Caco-2 (cell line): Measurements from ENCODE around the gene NEDD4L. TPM values are rescaled to one million over a fixed set of nuclear protein-coding genes. Genes with fewer than 3 reads are reported as not detected.
A peak's percentile ranks its signal among the peaks of the same experiment; 100 is the strongest.

Experiments
- BruUV-seq: library from RNA; stranded (reverse); fragments of 400-500 nt; replicated peaks from 2 replicates; lab custom pipeline; 2021; lab: Mats Ljungman, UMichigan
- CTCF ChIA-PET: fragments of 300-600 bp; sonication (Branson Sonifier 250); formaldehyde crosslinking; loops from one replicate; lab custom pipeline; 2022; ENCODE audit warnings: antibody characterized with exemption; lab: Charles Lee
- POLR2A ChIA-PET: fragments of 300-600 bp; sonication (Branson Sonifier 250); formaldehyde crosslinking; loops from one replicate; lab custom pipeline; 2022; ENCODE audit warnings: antibody characterized with exemption; lab: Charles Lee
- DNase-seq, 2 experiments: peaks; one replicate each; pipeline versions ENCODE4 v3.0.0 to v3.0.0-alpha.2; 2020 to 2022
- H3K27me3 ChIP-seq: replicated peaks from 2 replicates; pipeline ENCODE4 v1.6.0; 2011; ENCODE audit warnings: low read length; ENCODE audit not compliant: control insufficient read depth, insufficient read depth
- H3K36me3 ChIP-seq: 2 replicates; pipeline ENCODE4 v1.5.1; 2011; ENCODE audit warnings: low read length; ENCODE audit not compliant: control insufficient read depth, insufficient read depth
- H3K4me1 ChIP-seq: fragments of 250-450 bp; sonication (Bioruptor Pico); 2 replicates; pipeline ENCODE4 v1.5.1; 2020; ENCODE audit warnings: mild to moderate bottlenecking
- H3K4me3 ChIP-seq: 2 replicates; pipeline ENCODE4 v1.5.1; 2011; ENCODE audit warnings: low read depth, mild to moderate bottlenecking, control low read depth, low read length
- H3K9me3 ChIP-seq: fragments of 250-450 bp; sonication (Bioruptor Pico); 2 replicates; pipeline ENCODE4 v1.5.1; 2020; ENCODE audit warnings: mild to moderate bottlenecking, moderate library complexity
- H3K27ac Mint-ChIP-seq: one replicate; pipeline ENCODE4 v1.8.0; 2022; ENCODE audit warnings: mixed read lengths; ENCODE audit not compliant: unreplicated experiment
- H3K27me3 Mint-ChIP-seq: one replicate; pipeline ENCODE4 v1.8.0; 2022; ENCODE audit warnings: mixed read lengths; ENCODE audit not compliant: insufficient read depth, unreplicated experiment
- H3K36me3 Mint-ChIP-seq: one replicate; pipeline ENCODE4 v1.8.0; 2022; ENCODE audit warnings: mild to moderate bottlenecking, mixed read lengths; ENCODE audit not compliant: insufficient read depth, unreplicated experiment
- H3K4me1 Mint-ChIP-seq: one replicate; pipeline ENCODE4 v1.8.0; 2022; ENCODE audit warnings: low read depth, mixed read lengths; ENCODE audit not compliant: unreplicated experiment
- H3K4me3 Mint-ChIP-seq: one replicate; pipeline ENCODE4 v1.8.0; 2022; ENCODE audit warnings: mild to moderate bottlenecking, moderate library complexity, mixed read lengths; ENCODE audit not compliant: unreplicated experiment
- H3K9me3 Mint-ChIP-seq: one replicate; pipeline ENCODE4 v1.8.0; 2022; ENCODE audit warnings: mixed read lengths; ENCODE audit not compliant: unreplicated experiment
- CTCF ChIP-seq, 2 experiments: fragments of 200-600 bp in 1 of 2; IDR thresholded peaks; 1 replicate in 1 of 2; 2 replicates in 1 of 2; pipeline versions ENCODE4 v1.5.1 to v1.8.0; 2011 to 2022; ENCODE audit warnings: antibody characterized with exemption in 1 of 2, control low read depth in 1 of 2, inconsistent platforms in 1 of 2, low read depth in 1 of 2, low read length in 1 of 2, mild to moderate bottlenecking in 1 of 2, moderate library complexity in 1 of 2; ENCODE audit not compliant: insufficient read depth in 1 of 2, severe bottlenecking in 1 of 2, unreplicated experiment in 1 of 2
- intact Hi-C: fragments of 100-400 bp; cut with micrococcal nuclease; formaldehyde crosslinking; loops from one replicate; pipeline ENCODE4 v1.10.0; 2022; ENCODE audit not compliant: unreplicated experiment
- total RNA-seq: library from RNA; stranded (reverse); gene quantifications from 2 replicates; pipeline ENCODE4 v1.2.3, GENCODE V29; 2022

NEDD4L gene
- total RNA-seq, 1 experiment from 2014 or later = 85.4 TPM

- BruUV-seq = no TSS peak
Measured at GRCh38 chr18:58196881-58197872, 153.2 kb downstream of the NEDD4L start.

GRCh38 chr18:58201268-58201667, 157.2 kb downstream of the NEDD4L start:
- Histone ChIP-seq H3K9me3 (no peaks in the 10 kb centered on the region), H3K4me3 (no peak overlapping the region), H3K27me3 (no peaks in the 10 kb centered on the region), H3K4me1 (no peaks in the 10 kb centered on the region), H3K36me3 (no peaks in the 10 kb centered on the region)
- Mint-ChIP-seq H3K9me3 (no peaks in the 10 kb centered on the region), H3K36me3 (peaks cover 13% of the 10 kb centered on the region), H3K27ac (no peak overlapping the region), H3K27me3 (no peaks in the 10 kb centered on the region), H3K4me3 (no peak overlapping the region), H3K4me1 (peaks cover 5% of the 10 kb centered on the region)
- BruUV-seq = no TSS peak
- intact Hi-C loops = no loop called here
- POLR2A ChIA-PET = no interaction called here
- DNase-seq = no peak
- TF ChIP-seq CTCF (IDR thresholded peaks at IDR 0.05; ENCODE audit: insufficient read depth in 1 of 2, low read depth in 1 of 2, low read length in 1 of 2, severe bottlenecking in 1 of 2, unreplicated experiment in 1 of 2) = no peak
- CTCF ChIA-PET = no interaction called here

More at GRCh38 chr18:58196881-58197872, 153.2 kb downstream of the NEDD4L start:
- CTCF ChIA-PET = no interaction called here
- Histone ChIP-seq H3K27me3 (no peaks in the 10 kb centered on the region), H3K36me3 (no peaks in the 10 kb centered on the region), H3K4me3 (no peak overlapping the region), H3K4me1 (peaks cover 7% of the 10 kb centered on the region; the same call in 1 of the 2 replicates), H3K9me3 (no peaks in the 10 kb centered on the region)
- peaks cover 14% of the 10 kb centered on the region for H3K4me1 Mint-ChIP-seq
- TF ChIP-seq CTCF (IDR thresholded peaks at IDR 0.05; ENCODE audit: insufficient read depth in 1 of 2, low read depth in 1 of 2, low read length in 1 of 2, severe bottlenecking in 1 of 2, unreplicated experiment in 1 of 2) = no peak
- H3K27me3 Mint-ChIP-seq = no peaks in the 10 kb centered on the region
- no peaks in the 10 kb centered on the region for H3K9me3 Mint-ChIP-seq
- POLR2A ChIA-PET = no interaction called here
- no peak overlapping the region for H3K4me3 Mint-ChIP-seq
- no peak for DNase-seq
- intact Hi-C loops = no loop called here
- H3K36me3 Mint-ChIP-seq = peaks cover 6% of the 10 kb centered on the region
- peak overlapping the region; percentile 42 for H3K27ac Mint-ChIP-seq

- Histone ChIP-seq H3K27me3 (no peaks in the 10 kb centered on the region), H3K4me3 (no peak overlapping the region), H3K9me3 (no peaks in the 10 kb centered on the region), H3K4me1 (no peaks in the 10 kb centered on the region), H3K36me3 (no peaks in the 10 kb centered on the region)
- no peaks in the 10 kb centered on the region for H3K9me3 Mint-ChIP-seq
- peaks cover 13% of the 10 kb centered on the region for H3K36me3 Mint-ChIP-seq
- H3K4me1 Mint-ChIP-seq = peaks cover under 1% of the 10 kb centered on the region
- POLR2A ChIA-PET = no interaction called here
- CTCF ChIA-PET = no interaction called here
- TF ChIP-seq CTCF (IDR thresholded peaks at IDR 0.05; ENCODE audit: insufficient read depth in 1 of 2, low read depth in 1 of 2, low read length in 1 of 2, severe bottlenecking in 1 of 2, unreplicated experiment in 1 of 2) = no peak
- intact Hi-C loops = no loop called here
- DNase-seq = no peak
- no peak overlapping the region for H3K4me3 Mint-ChIP-seq
- H3K27me3 Mint-ChIP-seq = no peaks in the 10 kb centered on the region
- no TSS peak for BruUV-seq
- no peak overlapping the region for H3K27ac Mint-ChIP-seq
Measured at GRCh38 chr18:58201733-58202730, 158.0 kb downstream of the NEDD4L start.
